GM12801 (cell line): ENCODE results near the gene OSCP1.

ENCODE experiments used
- TF ChIP-seq, protein P1 (sequence below): IDR thresholded peaks from one replicate; pipeline ENCODE4 v1.5.1; 2011; ENCODE audit warnings: control low read depth; ENCODE audit not compliant: insufficient read length; ENCODE audit errors: extremely low read depth

The OSCP1 gene

GRCh38 chr1:36467027-36467410, 16.8 kb upstream of the OSCP1 start:
- TF ChIP-seq, protein P1, sequence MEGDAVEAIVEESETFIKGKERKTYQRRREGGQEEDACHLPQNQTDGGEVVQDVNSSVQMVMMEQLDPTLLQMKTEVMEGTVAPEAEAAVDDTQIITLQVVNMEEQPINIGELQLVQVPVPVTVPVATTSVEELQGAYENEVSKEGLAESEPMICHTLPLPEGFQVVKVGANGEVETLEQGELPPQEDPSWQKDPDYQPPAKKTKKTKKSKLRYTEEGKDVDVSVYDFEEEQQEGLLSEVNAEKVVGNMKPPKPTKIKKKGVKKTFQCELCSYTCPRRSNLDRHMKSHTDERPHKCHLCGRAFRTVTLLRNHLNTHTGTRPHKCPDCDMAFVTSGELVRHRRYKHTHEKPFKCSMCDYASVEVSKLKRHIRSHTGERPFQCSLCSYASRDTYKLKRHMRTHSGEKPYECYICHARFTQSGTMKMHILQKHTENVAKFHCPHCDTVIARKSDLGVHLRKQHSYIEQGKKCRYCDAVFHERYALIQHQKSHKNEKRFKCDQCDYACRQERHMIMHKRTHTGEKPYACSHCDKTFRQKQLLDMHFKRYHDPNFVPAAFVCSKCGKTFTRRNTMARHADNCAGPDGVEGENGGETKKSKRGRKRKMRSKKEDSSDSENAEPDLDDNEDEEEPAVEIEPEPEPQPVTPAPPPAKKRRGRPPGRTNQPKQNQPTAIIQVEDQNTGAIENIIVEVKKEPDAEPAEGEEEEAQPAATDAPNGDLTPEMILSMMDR, result no peak

DNA sequence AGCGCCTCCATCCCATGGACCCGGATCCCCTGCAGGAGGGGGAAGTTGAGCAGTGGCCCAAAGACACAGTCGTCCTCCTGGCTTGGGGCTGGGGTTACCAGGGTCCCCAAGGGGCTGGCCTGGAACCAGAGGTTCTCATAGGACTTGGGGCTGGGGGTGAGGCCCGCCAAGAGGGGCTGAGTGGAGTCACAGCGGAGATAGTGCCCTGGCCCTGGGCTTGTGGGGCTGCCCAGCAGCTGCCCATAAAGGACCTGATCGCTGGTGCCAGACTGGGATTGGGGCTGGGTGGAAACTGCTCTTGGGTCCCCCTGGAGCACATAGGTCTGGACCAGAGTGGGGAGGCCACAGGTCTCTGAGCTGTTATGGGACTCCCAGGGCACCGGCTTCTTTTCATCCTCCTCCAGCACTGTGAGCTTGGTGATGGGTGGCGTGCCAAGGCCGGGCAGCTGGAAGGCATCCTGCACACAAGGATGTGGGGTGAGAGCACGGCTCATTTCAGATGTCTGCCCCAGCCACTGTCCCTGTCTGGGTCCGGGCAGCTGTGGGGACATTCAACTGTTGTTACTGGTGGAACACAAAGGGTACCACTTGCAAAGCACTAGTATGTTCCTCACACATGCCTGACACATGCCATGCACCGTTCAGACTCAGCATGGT, 16.2 kb upstream of the OSCP1 start:
- TF ChIP-seq, protein P1, result no peak

DNA sequence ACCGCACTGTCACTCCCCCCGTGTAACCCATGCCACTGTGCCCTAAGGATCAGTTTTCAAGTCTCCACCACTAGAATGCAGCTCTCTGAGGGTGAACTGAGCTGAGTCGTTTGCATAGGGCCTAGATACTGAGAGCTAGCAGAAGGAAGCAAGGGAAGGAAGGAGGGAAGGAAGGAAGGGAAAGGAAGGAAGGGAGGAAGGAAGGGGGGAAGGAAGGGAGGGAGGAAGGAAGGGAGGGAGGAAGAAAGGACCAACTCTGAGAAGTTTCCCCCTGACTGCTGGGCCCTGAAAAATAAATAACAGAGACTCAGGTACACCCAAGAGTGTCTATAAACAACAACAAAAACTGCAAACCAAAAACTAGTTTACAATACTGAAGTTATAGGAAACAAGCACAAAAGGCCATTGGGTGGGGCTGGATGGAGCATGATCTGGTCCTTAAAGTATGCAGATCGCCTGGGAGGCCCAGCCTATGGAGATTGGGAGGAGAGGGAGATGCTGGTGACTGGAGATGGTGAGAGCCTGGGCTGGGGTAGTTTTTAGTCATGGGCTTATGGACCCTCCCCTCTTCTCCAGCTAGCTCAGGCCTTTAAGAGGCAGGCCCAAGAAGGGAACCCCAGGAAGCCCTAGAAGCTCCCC, 15.6 kb upstream of the OSCP1 start:
- TF ChIP-seq, protein P1, result no peak

- TF ChIP-seq, protein P1, result no peak
Measured at GRCh38 chr1:36464605-36465393, 14.5 kb upstream of the OSCP1 start.

- TF ChIP-seq, protein P1, result no peak
Measured at GRCh38 chr1:36463803-36464604, 13.8 kb upstream of the OSCP1 start, which contains the start of gene MRPS15. MRPS15 (minus strand) TSS chr1:36464384; CDS start chr1:36464275, 109 bp downstream.

DNA sequence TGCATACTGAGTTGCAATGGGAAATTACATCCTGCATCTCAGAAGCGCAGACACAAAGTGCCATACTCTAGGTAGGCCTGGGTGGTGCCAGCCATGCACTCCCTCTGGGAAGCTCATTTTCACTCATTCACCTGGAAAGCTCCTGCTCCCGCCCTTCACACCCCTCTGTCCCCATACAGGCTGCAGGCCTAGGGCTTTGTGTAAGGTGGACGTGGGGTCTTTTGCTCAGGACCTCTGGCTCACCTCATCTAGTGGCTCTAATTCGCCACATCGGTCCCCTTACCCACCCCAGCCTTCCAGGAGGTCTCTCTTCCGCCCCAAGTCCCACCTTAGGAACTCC, 13.2 kb upstream of the OSCP1 start:
- TF ChIP-seq, protein P1, result no peak

DNA sequence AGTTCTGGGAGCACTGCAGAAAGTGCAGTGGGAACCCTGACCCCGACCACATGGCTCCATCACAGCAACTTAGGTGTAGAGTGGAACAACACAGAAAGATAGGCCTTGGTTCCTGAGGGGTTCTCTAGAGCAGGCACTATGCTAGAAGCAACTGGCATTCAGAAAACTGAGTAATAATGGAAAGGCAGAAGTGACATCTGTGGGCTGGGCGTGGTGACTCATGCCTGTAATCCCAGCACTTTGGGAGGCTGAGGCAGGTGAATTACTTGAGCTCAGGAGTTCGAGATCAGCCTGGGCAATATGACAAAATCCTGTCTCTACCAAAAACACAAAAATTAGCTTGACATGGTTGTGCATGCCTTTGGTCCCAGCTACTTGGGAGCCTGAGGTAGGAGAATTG, 8.7 kb upstream of the OSCP1 start:
- TF ChIP-seq, protein P1, result no peak
